Glutamatergic neuron (in vitro differentiated cells): ENCODE results near the gene NCAM1. TPM values are rescaled to one million over a fixed set of nuclear protein-coding genes. Genes with fewer than 3 reads are reported as not detected.

ENCODE experiments used
- DNase-seq: peaks from one replicate; pipeline ENCODE4 v3.0.0; 2022
- H3K27ac Mint-ChIP-seq: one replicate; pipeline ENCODE4 v1.8.0; 2020; ENCODE audit warnings: mild to moderate bottlenecking, mixed read lengths, inconsistent platforms; ENCODE audit not compliant: unreplicated experiment
- H3K27me3 Mint-ChIP-seq: one replicate; pipeline ENCODE4 v1.8.0; 2020; ENCODE audit warnings: mild to moderate bottlenecking, moderate library complexity, mixed read lengths, inconsistent platforms; ENCODE audit not compliant: unreplicated experiment
- H3K36me3 Mint-ChIP-seq: one replicate; pipeline ENCODE4 v1.8.0; 2020; ENCODE audit warnings: mild to moderate bottlenecking, mixed read lengths, inconsistent platforms; ENCODE audit not compliant: unreplicated experiment
- H3K4me1 Mint-ChIP-seq: one replicate; pipeline ENCODE4 v1.8.0; 2020; ENCODE audit warnings: mild to moderate bottlenecking, low read depth, mixed read lengths, inconsistent platforms; ENCODE audit not compliant: unreplicated experiment
- H3K4me3 Mint-ChIP-seq: one replicate; pipeline ENCODE4 v1.8.0; 2020; ENCODE audit warnings: mild to moderate bottlenecking, mixed read lengths, inconsistent platforms; ENCODE audit not compliant: unreplicated experiment
- H3K9me3 Mint-ChIP-seq: one replicate; pipeline ENCODE4 v1.8.0; 2020; ENCODE audit warnings: mild to moderate bottlenecking, moderate library complexity, mixed read lengths, inconsistent platforms; ENCODE audit not compliant: unreplicated experiment
- CTCF ChIP-seq: fragments of 200-600 bp; sonication (generic); IDR thresholded peaks from one replicate; pipeline ENCODE4 v1.5.0; 2021; ENCODE audit not compliant: partially characterized antibody, unreplicated experiment
- total RNA-seq: library from RNA; stranded (reverse); fragmentation: NEBNext Ultra II Directional; extraction: Animal tissue kit (Norgen Biotek cat#: 25700); gene quantifications from one replicate; pipeline ENCODE4 v1.2.1, GENCODE V29; 2021; ENCODE audit not compliant: unreplicated experiment

Gene NCAM1
- total RNA-seq, 1 donor from 2014 or later = 819 TPM

- H3K27me3 Mint-ChIP-seq = peaks cover 8% of the 10 kb centered on the region
- H3K27ac Mint-ChIP-seq = no peak overlapping the region
- DNase-seq = no peak
- peaks cover 10% of the 10 kb centered on the region for H3K9me3 Mint-ChIP-seq
- H3K36me3 Mint-ChIP-seq = no peaks in the 10 kb centered on the region
- no peak for TF ChIP-seq CTCF
- H3K4me3 Mint-ChIP-seq = peak overlapping the region; percentile 11
- H3K4me1 Mint-ChIP-seq = peaks cover 37% of the 10 kb centered on the region
Observed at GRCh38 chr11:112966561-112966960, 5.3 kb downstream of the NCAM1 start.

- Mint-ChIP-seq H3K4me1 (peaks cover 37% of the 10 kb centered on the region), H3K27ac (no peak overlapping the region), H3K27me3 (peaks cover 8% of the 10 kb centered on the region), H3K36me3 (no peaks in the 10 kb centered on the region), H3K9me3 (peaks cover 9% of the 10 kb centered on the region), H3K4me3 (peak overlapping the region; percentile 75)
- no peak for DNase-seq
- TF ChIP-seq CTCF = no peak
Observed at GRCh38 chr11:112967082-112967481, 5.9 kb downstream of the NCAM1 start.

- Mint-ChIP-seq H3K36me3 (no peaks in the 10 kb centered on the region), H3K9me3 (peaks cover 2% of the 10 kb centered on the region), H3K4me1 (peaks cover 39% of the 10 kb centered on the region), H3K27ac (peak overlapping the region; percentile 41), H3K27me3 (no peaks in the 10 kb centered on the region), H3K4me3 (peak overlapping the region; percentile 50)
- no peak for TF ChIP-seq CTCF
- no peak for DNase-seq
Observed at GRCh38 chr11:112968941-112969713, 7.9 kb downstream of the NCAM1 start.

- H3K27ac Mint-ChIP-seq = no peak overlapping the region
- H3K36me3 Mint-ChIP-seq = no peaks in the 10 kb centered on the region
- no peak overlapping the region for H3K4me3 Mint-ChIP-seq
- DNase-seq = no peak
- peaks cover 2% of the 10 kb centered on the region for H3K9me3 Mint-ChIP-seq
- no peak for TF ChIP-seq CTCF
- peaks cover 40% of the 10 kb centered on the region for H3K4me1 Mint-ChIP-seq
- no peaks in the 10 kb centered on the region for H3K27me3 Mint-ChIP-seq
Observed at GRCh38 chr11:112971195-112971594, 10.0 kb downstream of the NCAM1 start.

GRCh38 chr11:112971827-112972226 lies 10.6 kb downstream of the NCAM1 start:
- H3K27me3 Mint-ChIP-seq = no peaks in the 10 kb centered on the region
- peaks cover 40% of the 10 kb centered on the region for H3K4me1 Mint-ChIP-seq
- no peaks in the 10 kb centered on the region for H3K36me3 Mint-ChIP-seq
- no peak overlapping the region for H3K27ac Mint-ChIP-seq
- peaks cover 2% of the 10 kb centered on the region for H3K9me3 Mint-ChIP-seq
- no peak for TF ChIP-seq CTCF
- no peak overlapping the region for H3K4me3 Mint-ChIP-seq
- no peak for DNase-seq
